H1 (cell line): ENCODE results near the gene TNPO2. TPM values are rescaled to one million over a fixed set of nuclear protein-coding genes. Genes with fewer than 3 reads are reported as not detected.

Experiments
- CTCF ChIA-PET: fragments of 300-600 bp; sonication (Branson Sonifier 250); formaldehyde crosslinking; loops from one replicate; lab custom pipeline; 2021; ENCODE audit not compliant: partially characterized antibody; lab: Charles Lee
- POLR2A ChIA-PET: fragments of 300-600 bp; sonication (Branson Sonifier 250); formaldehyde crosslinking; loops from one replicate; lab custom pipeline; 2021; ENCODE audit warnings: inconsistent platforms; ENCODE audit not compliant: partially characterized antibody; lab: Charles Lee
- DNase-seq, 2 experiments: peaks; one replicate each; pipeline versions ENCODE4 v3.0.0 to v3.0.0-alpha.2; 2010 to 2022; ENCODE audit warnings: low spot score in 2 of 2, low read depth in 1 of 2, mixed read lengths in 1 of 2
- FAIRE-seq: peaks from 2 replicates; lab custom pipeline; 2011; peaks lifted over from hg19 to GRCh38; lab: Jason Lieb, UNC
- H2AFZ ChIP-seq: 2 replicates; pipeline ENCODE4 v1.8.1; 2012; ENCODE audit warnings: low read length, inconsistent platforms
- H2AK5ac ChIP-seq: 2 replicates; pipeline ENCODE4 v1.6.1; 2013; ENCODE audit warnings: low read depth, low read length
- H2BK120ac ChIP-seq: replicated peaks from 2 replicates; pipeline ENCODE3; 2013; ENCODE audit warnings: low read depth, low read length, inconsistent platforms
- H2BK12ac ChIP-seq: 2 replicates; pipeline ENCODE4 v1.6.1; 2013; ENCODE audit warnings: low read depth, low read length
- H2BK15ac ChIP-seq: 2 replicates; pipeline ENCODE4 v1.6.1; 2013; ENCODE audit warnings: low read length
- H2BK20ac ChIP-seq: 2 replicates; pipeline ENCODE4 v1.6.1; 2013; ENCODE audit warnings: low read length
- H2BK5ac ChIP-seq: 2 replicates; pipeline ENCODE4 v1.6.1; 2013; ENCODE audit warnings: low read depth, low read length
- H3K14ac ChIP-seq: 2 replicates; pipeline ENCODE4 v1.6.1; 2013; ENCODE audit warnings: inconsistent platforms; ENCODE audit not compliant: insufficient read length
- H3K18ac ChIP-seq: 2 replicates; pipeline ENCODE4 v1.6.1; 2013; ENCODE audit warnings: low read length; ENCODE audit errors: extremely low read depth
- H3K23ac ChIP-seq: 2 replicates; pipeline ENCODE4 v1.6.1; 2013; ENCODE audit warnings: inconsistent platforms; ENCODE audit not compliant: insufficient read length
- H3K23me2 ChIP-seq: 2 replicates; pipeline ENCODE4 v1.6.1; 2013; ENCODE audit warnings: low read depth, low read length
- H3K27ac ChIP-seq: 2 replicates; pipeline ENCODE4 v1.6.1; 2011; ENCODE audit warnings: low read depth, low read length, inconsistent platforms
- H3K27me3 ChIP-seq, 4 experiments: replicated peaks in 1 of 4; 1 replicate in 1 of 4; 2 replicates in 3 of 4; pipeline versions ENCODE4 v1.6.1 to v1.8.1; 2011 to 2013; ENCODE audit warnings: low read length in 3 of 4, mild to moderate bottlenecking in 3 of 4, inconsistent platforms in 2 of 4, mixed read lengths in 2 of 4, moderate library complexity in 1 of 4; ENCODE audit not compliant: control insufficient read depth in 3 of 4, insufficient read depth in 3 of 4; ENCODE audit errors: extremely low read depth in 1 of 4
- H3K36me3 ChIP-seq, 4 experiments: 2 replicates each; pipeline versions ENCODE4 v1.6.1 to v1.8.1; 2011 to 2013; ENCODE audit warnings: mild to moderate bottlenecking in 4 of 4, low read length in 3 of 4, moderate library complexity in 2 of 4, control low read depth in 1 of 4, inconsistent platforms in 1 of 4; ENCODE audit not compliant: insufficient read depth in 4 of 4, control insufficient read depth in 2 of 4
- H3K4ac ChIP-seq: replicated peaks from 2 replicates; pipeline ENCODE3; 2013; ENCODE audit warnings: low read length, low read depth, mixed read lengths, inconsistent platforms; ENCODE audit not compliant: insufficient read length
- H3K4me1 ChIP-seq, 4 experiments: replicated peaks in 1 of 4; 1 replicate in 1 of 4; 2 replicates in 3 of 4; pipeline versions ENCODE4 v1.6.1 to v1.8.1; 2011 to 2013; ENCODE audit warnings: low read length in 3 of 4, inconsistent platforms in 2 of 4, mixed read lengths in 1 of 4; ENCODE audit not compliant: insufficient read depth in 4 of 4, control insufficient read depth in 3 of 4
- H3K4me2 ChIP-seq, 2 experiments: 2 replicates each; pipeline versions ENCODE4 v1.6.1 to v1.8.1; 2011 to 2013; ENCODE audit warnings: low read depth in 2 of 2, low read length in 2 of 2, control low read depth in 1 of 2, inconsistent platforms in 1 of 2, mild to moderate bottlenecking in 1 of 2; ENCODE audit not compliant: insufficient read depth in 1 of 2
- H3K4me3 ChIP-seq, 4 experiments: fragments of 200-600, 300-600 bp in 1 of 4; sonication (generic), shearing (Covaris generic), sonication (Bioruptor Twin) in 1 of 4; 2 replicates each; pipeline versions ENCODE4 v1.5.1 to v1.8.1; 2011 to 2016; ENCODE audit warnings: low read length in 4 of 4, low read depth in 3 of 4, control low read depth in 2 of 4, inconsistent platforms in 2 of 4, mild to moderate bottlenecking in 2 of 4, mixed read lengths in 1 of 4, moderate library complexity in 1 of 4; ENCODE audit not compliant: insufficient read depth in 2 of 4; ENCODE audit errors: extremely low read depth in 1 of 4
- H3K56ac ChIP-seq: replicated peaks from 2 replicates; pipeline ENCODE3; 2013; ENCODE audit warnings: low read depth, mild to moderate bottlenecking, mixed read lengths, low read length, inconsistent platforms; ENCODE audit not compliant: insufficient read length
- H3K79me1 ChIP-seq: 2 replicates; pipeline ENCODE4 v1.6.1; 2013; ENCODE audit warnings: low read depth, low read length, control low read depth
- H3K79me2 ChIP-seq, 2 experiments: 2 replicates each; pipeline versions ENCODE4 v1.6.1 to v1.8.1; 2012 to 2013; ENCODE audit warnings: low read length in 2 of 2, mild to moderate bottlenecking in 2 of 2, inconsistent platforms in 1 of 2; ENCODE audit not compliant: insufficient read depth in 2 of 2, control insufficient read depth in 1 of 2
- H3K9ac ChIP-seq, 4 experiments: replicated peaks in 1 of 4; 1 replicate in 1 of 4; 2 replicates in 3 of 4; pipeline versions ENCODE4 v1.6.1 to v1.8.1; 2011 to 2013; ENCODE audit warnings: low read depth in 3 of 4, low read length in 3 of 4, control low read depth in 2 of 4, mild to moderate bottlenecking in 2 of 4, moderate library complexity in 2 of 4, inconsistent platforms in 1 of 4; ENCODE audit errors: extremely low read depth in 1 of 4
- H3K9me3 ChIP-seq, 2 experiments: 2 replicates each; pipeline versions ENCODE4 v1.6.1 to v1.8.1; 2012 to 2013; ENCODE audit warnings: mild to moderate bottlenecking in 2 of 2, moderate library complexity in 2 of 2, control low read depth in 1 of 2, inconsistent platforms in 1 of 2, low read depth in 1 of 2, low read length in 1 of 2, mixed read lengths in 1 of 2; ENCODE audit not compliant: insufficient read depth in 2 of 2
- H4K20me1 ChIP-seq, 2 experiments: replicated peaks in 1 of 2; 2 replicates each; pipeline versions ENCODE3 to v1.8.1; 2011 to 2013; ENCODE audit warnings: inconsistent platforms in 2 of 2, low read length in 2 of 2, mild to moderate bottlenecking in 1 of 2; ENCODE audit not compliant: insufficient read depth in 2 of 2, control insufficient read depth in 1 of 2
- H4K5ac ChIP-seq: 2 replicates; pipeline ENCODE4 v1.6.1; 2013; ENCODE audit warnings: low read length, low read depth, mixed read lengths, inconsistent platforms; ENCODE audit not compliant: insufficient read length
- H4K8ac ChIP-seq: 2 replicates; pipeline ENCODE4 v1.8.0; 2013; ENCODE audit warnings: mild to moderate bottlenecking, moderate library complexity, low read length, inconsistent platforms; ENCODE audit not compliant: insufficient read depth; ENCODE audit errors: extremely low read depth
- H4K91ac ChIP-seq: replicated peaks from 2 replicates; pipeline ENCODE3; 2013; ENCODE audit warnings: low read length, mixed read lengths, inconsistent platforms; ENCODE audit not compliant: insufficient read length
- CBX5 ChIP-seq: fragments of 300-800, 300-1000 bp; sonication (generic); IDR thresholded peaks from 2 replicates; pipeline ENCODE4 v1.7.1; 2016; ENCODE audit warnings: antibody characterized with exemption, low read length, low read depth
- CTCF ChIP-seq, 3 experiments: IDR thresholded peaks; 1 replicate in 2 of 3; 2 replicates in 1 of 3; pipeline versions ENCODE4 v1.5.1 to v1.6.1; 2011; ENCODE audit warnings: low read length in 3 of 3, mild to moderate bottlenecking in 3 of 3, inconsistent platforms in 2 of 3, low read depth in 1 of 3, moderate library complexity in 1 of 3; ENCODE audit not compliant: insufficient read depth in 1 of 3; ENCODE audit errors: control extremely low read depth in 1 of 3
- E2F6 ChIP-seq: IDR thresholded peaks from 2 replicates; pipeline ENCODE4 v1.6.1; 2012; ENCODE audit warnings: inconsistent platforms
- EGR1 ChIP-seq: IDR thresholded peaks from 2 replicates; pipeline ENCODE4 v1.6.1; 2011; ENCODE audit warnings: low read depth, low read length, borderline replicate concordance
- JUND ChIP-seq: IDR thresholded peaks from 2 replicates; pipeline ENCODE4 v1.6.1; 2011; ENCODE audit warnings: mild to moderate bottlenecking, improper control_type of control experiment, low read length
- POLR2A ChIP-seq, 2 experiments: IDR thresholded peaks; 1 replicate in 1 of 2; 2 replicates in 1 of 2; pipeline ENCODE4 v1.6.1; 2011; ENCODE audit warnings: low read depth in 2 of 2, low read length in 2 of 2, mild to moderate bottlenecking in 2 of 2; ENCODE audit errors: control extremely low read depth in 1 of 2
- RAD21 ChIP-seq, 2 experiments: IDR thresholded peaks in 1 of 2; conservative IDR thresholded peaks in 1 of 2; 2 replicates each; pipeline ENCODE4 v1.6.1; 2011; ENCODE audit warnings: low read depth in 2 of 2, low read length in 2 of 2, improper control_type of control experiment in 1 of 2, inconsistent platforms in 1 of 2, mild to moderate bottlenecking in 1 of 2, moderate library complexity in 1 of 2
- RNF2 ChIP-seq: fragments of 200-900, 300-1000 bp; sonication (generic); IDR thresholded peaks from 2 replicates; pipeline ENCODE4 v1.7.1; 2016; ENCODE audit warnings: borderline replicate concordance, low read depth, mild to moderate bottlenecking, antibody characterized with exemption, low read length; ENCODE audit not compliant: poor library complexity, severe bottlenecking; ENCODE audit errors: missing control alignments
- TAF1 ChIP-seq: IDR thresholded peaks from 2 replicates; pipeline ENCODE4 v1.6.1; 2011; ENCODE audit warnings: mild to moderate bottlenecking, low read depth, low read length
- TBP ChIP-seq: IDR thresholded peaks from 2 replicates; pipeline ENCODE4 v1.6.1; 2011; ENCODE audit warnings: low read depth, low read length, improper control_type of control experiment
- WGBS, 2 experiments: shearing (Covaris generic) in 1 of 2; methylation state at CpG; one replicate each; pipeline versions ENCODE4 v1.1.6 to v1.1.7; 2013 to 2015; ENCODE audit warnings: low lambda C conversion rate in 2 of 2, mixed read lengths in 2 of 2, inconsistent platforms in 1 of 2, low coverage in 1 of 2, missing lambda C conversion rate in 1 of 2; ENCODE audit not compliant: insufficient replicate concordance in 2 of 2, insufficient coverage in 1 of 2, insufficient read length in 1 of 2; ENCODE audit errors: extremely low coverage in 1 of 2, missing lambda C conversion rate in 1 of 2; 5-methylcytosine and 5-hydroxymethylcytosine counted together
- polyA plus RNA-seq, 7 experiments: library from polyadenylated mRNA; depleted of rRNA in 3 of 7; stranded (reverse) in 5 of 7; unstranded in 2 of 7; fragments of >200 nt in 5 of 7; fragments of 200-250 nt in 2 of 7; gene quantifications; 1 replicate in 5 of 7; 2 replicates in 1 of 7; 4 replicates in 1 of 7; pipeline versions ENCODE4 v1.2.1 to v1.2.3, GENCODE V29; 2011 to 2013; ENCODE audit warnings: missing spikeins in 2 of 7, mixed read lengths in 2 of 7
- total RNA-seq: library from RNA; stranded (reverse); fragmentation: NEBNext Ultra II Directional; extraction: Animal tissue kit (Norgen Biotek cat#: 25700); gene quantifications from 2 replicates; pipeline ENCODE4 v1.2.1, GENCODE V29; 2021

The TNPO2 gene
- total and polyA plus RNA-seq, 2 of the 8 experiments (the other 6 are each of a cell fraction or from before 2014, with no cell fraction given) = 112 to 121 TPM

GRCh38 chr19:12657966-12658365, 65.8 kb downstream of the TNPO2 start:
- Histone ChIP-seq H3K4me1 (peaks cover 0 to 6% (median 3%) of the 10 kb centered on the region in 4 experiments; a peak in 5 of 7 replicates), H4K91ac (no peak overlapping the region), H3K27me3 (no peaks in the 10 kb centered on the region), H3K18ac (no peak overlapping the region), H2AK5ac (no peak overlapping the region), H3K23ac (no peak overlapping the region), H3K9ac (no peak overlapping the region), H3K14ac (no peak overlapping the region), H3K4me2 (no peak overlapping the region), H3K27ac (no peak overlapping the region), H2BK5ac (no peak overlapping the region), H2BK20ac (no peak overlapping the region), H2AFZ (no peak overlapping the region), H3K4ac (no peak overlapping the region), H3K79me2 (no peaks in the 10 kb centered on the region), H3K36me3 (peaks cover 5 to 28% (median 13%) of the 10 kb centered on the region in 4 experiments), H4K8ac (peak overlapping the region; percentile 25; the same call in 1 of the 2 replicates), H3K23me2 (no peaks in the 10 kb centered on the region), H3K9me3 (no peaks in the 10 kb centered on the region), H4K5ac (no peak overlapping the region), H2BK15ac (no peak overlapping the region), H2BK120ac (no peak overlapping the region), H4K20me1 (peaks cover 0 to 3% of the 10 kb centered on the region in 2 experiments), H3K56ac (no peak overlapping the region), H3K4me3 (no peak overlapping the region), H3K79me1 (no peaks in the 10 kb centered on the region), H2BK12ac (no peak overlapping the region)
- ChIA-PET CTCF (interaction anchor here (0.5 to 3.3 kb wide), 8 partner anchors 9 to 138 kb away, joined by 3 to 13 read pairs (median 6); no protein-coding TSS in a partner anchor), POLR2A (interaction anchor here (1.0 to 2.1 kb wide), 6 partner anchors 9 to 65 kb away, joined by 4 to 7 read pairs (median 6); partner anchors contain the start of gene WDR83)
- 91% methylated on average over 19 of the region's 22 CpGs; no CpG with 5 or more reads in 1 of the 2 experiments for WGBS, 2 experiments
- DNase-seq (no peak), FAIRE-seq (no peak)
- TF ChIP-seq JUND (no peak), E2F6 (no peak), CBX5 (no peak), POLR2A (IDR thresholded peaks at IDR 0.05; ENCODE audit: control extremely low read depth in 1 of 2, low read depth in 2 of 2, low read length in 2 of 2) (no peak), TBP (no peak), TAF1 (no peak), EGR1 (no peak), RAD21 (IDR thresholded peaks at IDR 0.05 in 1 of 2, conservative IDR thresholded peaks at IDR 0.05 in 1 of 2; ENCODE audit: low read depth in 2 of 2, low read length in 2 of 2) (peak in 1 of 2 experiments; percentile 19; a peak in 1 of 4 replicates), CTCF (IDR thresholded peaks at IDR 0.05; ENCODE audit: control extremely low read depth in 1 of 3, insufficient read depth in 1 of 3, low read depth in 1 of 3, low read length in 3 of 3) (peak; percentile 27 to 45 (median 38)), RNF2 (peak; percentile 12)
